Right renal pelvis (tissue), 4 donors: ENCODE data around the gene NKX2-2. TPM values are rescaled to one million over a fixed set of nuclear protein-coding genes. Genes with fewer than 3 reads are reported as not detected.
"Not testable (repeated sequence)": the region's sequence is repeated elsewhere in the genome, so short reads cannot be mapped to it uniquely, and the experiment has no call there.

Experiments used
- DNase-seq, 4 donors: peaks; one replicate each; pipeline ENCODE4 v3.0.0-alpha.2; 2013; ENCODE audit warnings: low read depth in 4 of 4, low spot score in 3 of 4, missing footprints in 1 of 4
- polyA plus RNA-seq, 4 donors: library from polyadenylated mRNA; unstranded; fragments of 120-200 nt; gene quantifications; one replicate each; pipeline ENCODE4 v1.2.1, GENCODE V29; 2013; ENCODE audit not compliant: insufficient read length in 4 of 4

The NKX2-2 gene
- polyA plus RNA-seq, 4 donors = not detected

GRCh38 chr20:21509597-21510371 lies 4.1 kb downstream of the NKX2-2 start:
- DNase-seq = no peak

GRCh38 chr20:21509079-21509596 lies 4.7 kb downstream of the NKX2-2 start:
- DNase-seq = no peak

- DNase-seq = no peak
Observed at GRCh38 chr20:21508230-21509078, 5.4 kb downstream of the NKX2-2 start.

- no peak for DNase-seq
Observed at GRCh38 chr20:21507400-21508229, 6.2 kb downstream of the NKX2-2 start.

- peak in 2 of 4 donors; percentile 36 to 42 for DNase-seq
Observed at GRCh38 chr20:21505810-21506530, 7.9 kb downstream of the NKX2-2 start.

GRCh38 chr20:21505161-21505809 lies 8.6 kb downstream of the NKX2-2 start:
- no peak for DNase-seq

GRCh38 chr20:21504323-21504722 lies 9.5 kb downstream of the NKX2-2 start:
- DNase-seq = no peak

GRCh38 chr20:21503345-21503744 lies 10.5 kb downstream of the NKX2-2 start:
- DNase-seq = no peak

- no peak for DNase-seq
Observed at GRCh38 chr20:21501184-21501583, 12.7 kb downstream of the NKX2-2 start.

GRCh38 chr20:21500599-21500998 lies 13.3 kb downstream of the NKX2-2 start:
- DNase-seq = no peak

- DNase-seq = no peak
Observed at GRCh38 chr20:21499641-21500040, 14.2 kb downstream of the NKX2-2 start.

GRCh38 chr20:21498635-21499034 lies 15.2 kb downstream of the NKX2-2 start:
- no peak for DNase-seq

GRCh38 chr20:21498195-21498594 lies 15.7 kb downstream of the NKX2-2 start:
- DNase-seq = no peak

GRCh38 chr20:21496452-21496851 lies 17.4 kb downstream of the NKX2-2 start:
- DNase-seq = no peak

- DNase-seq = no peak
Observed at GRCh38 chr20:21493049-21493448, 20.8 kb downstream of the NKX2-2 start.

- no peak for DNase-seq
Observed at GRCh38 chr20:21490105-21490504, 23.8 kb downstream of the NKX2-2 start.

GRCh38 chr20:21480144-21480543 lies 33.7 kb downstream of the NKX2-2 start:
- DNase-seq = not testable (repeated sequence)

- no peak for DNase-seq
Observed at GRCh38 chr20:21465799-21466198, 48.1 kb downstream of the NKX2-2 start.

GRCh38 chr20:21464916-21465315 lies 48.9 kb downstream of the NKX2-2 start:
- DNase-seq = no peak
